GM23338 (cell line): ENCODE data around the gene VSTM5. TPM values are rescaled to one million over a fixed set of nuclear protein-coding genes. Genes with fewer than 3 reads are reported as not detected.

Experiments
- ATAC-seq: fragments of 200-7000 bp; cut with Tn5 transposase; 3 replicates; pipeline ENCODE4 v1.9.1; 2020
- DNase-seq: peaks from one replicate; pipeline ENCODE4 v3.0.0-alpha.2; 2015; ENCODE audit warnings: low spot score
- H2AFZ ChIP-seq: fragments of 200-600 bp; sonication (generic); 2 replicates; pipeline ENCODE4 v1.8.0; 2016; ENCODE audit warnings: antibody characterized with exemption, mild to moderate bottlenecking, moderate library complexity
- H3F3A ChIP-seq: fragments of 200-600 bp; sonication (generic); replicated peaks from 2 replicates; pipeline ENCODE4 v1.8.0; 2017; ENCODE audit warnings: antibody characterized with exemption, mixed run types, low read depth
- H3K27ac ChIP-seq: fragments of 200-600 bp; sonication (generic); 2 replicates; pipeline ENCODE4 v1.6.1; 2016; ENCODE audit warnings: low read depth
- H3K27me3 ChIP-seq: fragments of 200-600 bp; sonication (generic); 2 replicates; pipeline ENCODE4 v1.8.0; 2016; ENCODE audit warnings: mild to moderate bottlenecking, mixed run types, moderate library complexity; ENCODE audit not compliant: insufficient read depth
- H3K36me3 ChIP-seq: fragments of 200-600 bp; sonication (generic); 2 replicates; pipeline ENCODE4 v1.8.0; 2016; ENCODE audit warnings: mild to moderate bottlenecking; ENCODE audit not compliant: insufficient read depth
- H3K4me1 ChIP-seq: fragments of 200-600 bp; sonication (generic); 2 replicates; pipeline ENCODE4 v1.8.0; 2016; ENCODE audit warnings: mild to moderate bottlenecking, moderate library complexity; ENCODE audit not compliant: insufficient read depth
- H3K4me2 ChIP-seq: fragments of 200-600 bp; sonication (generic); 2 replicates; pipeline ENCODE4 v1.7.1; 2017; ENCODE audit warnings: mixed run types
- H3K4me3 ChIP-seq: fragments of 200-600 bp; sonication (generic); 2 replicates; pipeline ENCODE4 v1.6.1; 2016; ENCODE audit warnings: mixed run types
- H3K79me2 ChIP-seq: fragments of 200-600 bp; sonication (generic); replicated peaks from 2 replicates; pipeline ENCODE4 v1.8.0; 2017; ENCODE audit warnings: mild to moderate bottlenecking; ENCODE audit not compliant: insufficient read depth
- H3K9me2 ChIP-seq: fragments of 200-600 bp; sonication (generic); 2 replicates; pipeline ENCODE4 v1.8.0; 2017; ENCODE audit not compliant: insufficient read depth
- H4K20me1 ChIP-seq: fragments of 200-600 bp; sonication (generic); replicated peaks from 2 replicates; pipeline ENCODE4 v1.8.0; 2017; ENCODE audit warnings: mild to moderate bottlenecking; ENCODE audit not compliant: insufficient read depth
- H3K27ac Mint-ChIP-seq: 2 replicates; pipeline ENCODE4 v1.8.0; 2020; ENCODE audit warnings: inconsistent platforms, mild to moderate bottlenecking, moderate library complexity, mixed read lengths
- H3K27me3 Mint-ChIP-seq: 3 replicates; pipeline ENCODE4 v1.8.0; 2022; ENCODE audit warnings: low read depth, mild to moderate bottlenecking, moderate library complexity, mixed read lengths, inconsistent platforms; ENCODE audit not compliant: insufficient read depth, poor library complexity
- H3K36me3 Mint-ChIP-seq: 3 replicates; pipeline ENCODE4 v1.8.0; 2021; ENCODE audit warnings: low read depth, mild to moderate bottlenecking, inconsistent platforms, moderate library complexity, mixed read lengths
- H3K4me1 Mint-ChIP-seq: 3 replicates; pipeline ENCODE4 v1.8.0; 2020; ENCODE audit warnings: mild to moderate bottlenecking, inconsistent platforms, mixed read lengths
- H3K4me3 Mint-ChIP-seq: 3 replicates; pipeline ENCODE4 v1.8.0; 2021; ENCODE audit warnings: moderate library complexity, mild to moderate bottlenecking, inconsistent platforms, mixed read lengths
- H3K9me3 Mint-ChIP-seq: 3 replicates; pipeline ENCODE4 v1.8.0; 2020; ENCODE audit warnings: moderate library complexity, mild to moderate bottlenecking, inconsistent platforms, mixed read lengths
- CTCF ChIP-seq, 2 experiments: fragments of 200-600 bp in 1 of 2; sonication (generic) in 1 of 2; conservative IDR thresholded peaks; 2 replicates each; pipeline versions ENCODE4 v1.5.1 to v1.6.1; 2016 to 2017; ENCODE audit warnings: antibody characterized with exemption in 2 of 2, low read depth in 2 of 2, mild to moderate bottlenecking in 2 of 2, moderate library complexity in 1 of 2
- EZH2 ChIP-seq: fragments of 200-600 bp; sonication (generic); IDR thresholded peaks from one replicate; pipeline ENCODE4 v1.8.0; 2017; ENCODE audit warnings: antibody characterized with exemption, mild to moderate bottlenecking, low read depth; ENCODE audit not compliant: unreplicated experiment
- EZH2phosphoT487 ChIP-seq: fragments of 200-600 bp; sonication (generic); IDR thresholded peaks from one replicate; pipeline ENCODE4 v1.8.1; 2018; ENCODE audit warnings: antibody characterized with exemption; ENCODE audit not compliant: unreplicated experiment
- JUNB ChIP-seq: IDR thresholded peaks from one replicate; pipeline ENCODE4 v1.6.1; 2016; ENCODE audit warnings: antibody characterized with exemption; ENCODE audit not compliant: unreplicated experiment
- NANOG ChIP-seq: IDR thresholded peaks from 2 replicates; pipeline ENCODE4 v1.6.1; 2016; ENCODE audit warnings: antibody characterized with exemption, borderline replicate concordance
- POLR2AphosphoS5 ChIP-seq: IDR thresholded peaks from 2 replicates; pipeline ENCODE4 v1.6.1; 2016; ENCODE audit warnings: antibody characterized with exemption, low read depth
- REST ChIP-seq: IDR thresholded peaks from one replicate; pipeline ENCODE4 v1.6.1; 2018; ENCODE audit warnings: antibody characterized with exemption; ENCODE audit not compliant: unreplicated experiment
- STAT1 ChIP-seq: IDR thresholded peaks from one replicate; pipeline ENCODE4 v1.6.1; 2016; ENCODE audit warnings: antibody characterized with exemption; ENCODE audit not compliant: unreplicated experiment
- ZNF114 ChIP-seq: fragments of 250-450 bp; sonication (Bioruptor Pico); IDR thresholded peaks from 2 replicates; pipeline ENCODE4 v1.5.0; 2020; ENCODE audit warnings: mild to moderate bottlenecking, moderate library complexity
- ZNF331 ChIP-seq: fragments of 250-450 bp; sonication (Bioruptor Pico); IDR thresholded peaks from 2 replicates; pipeline ENCODE4 v1.5.0; 2020; ENCODE audit warnings: low read depth, mild to moderate bottlenecking, moderate library complexity
- ZNF462 ChIP-seq: fragments of 250-450 bp; sonication (Bioruptor Pico); IDR thresholded peaks from 2 replicates; pipeline ENCODE4 v1.5.0; 2020; ENCODE audit warnings: mild to moderate bottlenecking, moderate library complexity
- polyA plus RNA-seq: library from polyadenylated mRNA; unstranded; fragments of >200 nt; fragmentation: Nextera tagmentation; extraction: Ambion mirVana; gene quantifications from 2 replicates; pipeline ENCODE4 v1.2.1, GENCODE V29; 2016
- total RNA-seq: library from RNA; depleted of rRNA; stranded (reverse); fragments of >200 nt; shearing (Covaris generic); gene quantifications from 2 replicates; pipeline ENCODE4 v1.2.3, GENCODE V29; 2014

Gene VSTM5
- total and polyA plus RNA-seq, 2 experiments from 2014 or later = 0.21 to 0.66 TPM

DNA sequence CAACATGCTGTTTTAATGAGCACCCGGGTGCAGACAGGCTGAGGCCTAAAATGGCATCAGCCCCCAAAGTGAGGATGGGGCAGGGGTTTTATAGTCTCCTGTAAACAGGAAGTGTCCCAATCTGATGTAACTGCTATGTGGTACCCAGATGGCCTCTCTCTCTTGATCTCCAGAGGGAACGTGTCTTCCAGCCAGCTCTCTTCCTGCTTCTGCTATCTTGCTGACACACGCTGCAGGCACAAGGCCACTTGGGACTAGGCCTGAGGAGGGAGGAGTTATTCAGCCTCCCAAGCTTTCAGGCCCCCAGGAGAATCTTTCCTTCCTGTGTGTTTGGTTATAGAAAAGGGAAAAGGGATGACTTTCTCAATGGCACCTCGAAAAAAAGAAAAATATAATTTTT lies 11.4 kb upstream of the VSTM5 start (continued):
- TF ChIP-seq CTCF (conservative IDR thresholded peaks at IDR 0.05; ENCODE audit: low read depth in 2 of 2) (no peak), NANOG (no peak), ZNF114 (no peak), EZH2phosphoT487 (no peak), EZH2 (no peak)

GRCh38 chr11:93858121-93858775 lies 7.8 kb upstream of the VSTM5 start:
- Histone ChIP-seq H3K9me2 (no peaks in the 10 kb centered on the region), H2AFZ (no peak overlapping the region), H3F3A (no peaks in the 10 kb centered on the region), H4K20me1 (no peaks in the 10 kb centered on the region), H3K4me3 (no peak overlapping the region), H3K4me1 (peaks cover 37% of the 10 kb centered on the region), H3K79me2 (no peaks in the 10 kb centered on the region), H3K36me3 (no peaks in the 10 kb centered on the region), H3K27ac (no peak overlapping the region), H3K4me2 (no peak overlapping the region), H3K27me3 (no peaks in the 10 kb centered on the region)
- Mint-ChIP-seq H3K4me1 (peaks cover 51% of the 10 kb centered on the region), H3K9me3 (no peaks in the 10 kb centered on the region; the same call in 2 of the 3 replicates), H3K27me3 (no peaks in the 10 kb centered on the region), H3K36me3 (no peaks in the 10 kb centered on the region; the same call in 1 of the 3 replicates), H3K27ac (no peak overlapping the region), H3K4me3 (no peak overlapping the region)
- DNase-seq = no peak
- TF ChIP-seq EZH2 (no peak), ZNF114 (no peak), POLR2AphosphoS5 (no peak), ZNF462 (CRISPR knock-in tag) (no peak), CTCF (conservative IDR thresholded peaks at IDR 0.05; ENCODE audit: low read depth in 2 of 2) (no peak), ZNF331 (CRISPR knock-in tag) (no peak), STAT1 (no peak), JUNB (no peak), REST (no peak)
- ATAC-seq = no peak
